GM19397 (cell line): ENCODE data around the gene SLC17A2.
A peak's percentile ranks its signal among the peaks of the same experiment; 100 is the strongest.
"Not testable (repeated sequence)": the region's sequence is repeated elsewhere in the genome, so short reads cannot be mapped to it uniquely, and the experiment has no call there.

Experiments used
- ATAC-seq: cut with Tn5 transposase; IDR thresholded peaks from one replicate; pipeline ENCODE4 v1.9.1; 2021; ENCODE audit warnings: mild to moderate bottlenecking, moderate library complexity; ENCODE audit not compliant: unreplicated experiment

Gene SLC17A2

DNA sequence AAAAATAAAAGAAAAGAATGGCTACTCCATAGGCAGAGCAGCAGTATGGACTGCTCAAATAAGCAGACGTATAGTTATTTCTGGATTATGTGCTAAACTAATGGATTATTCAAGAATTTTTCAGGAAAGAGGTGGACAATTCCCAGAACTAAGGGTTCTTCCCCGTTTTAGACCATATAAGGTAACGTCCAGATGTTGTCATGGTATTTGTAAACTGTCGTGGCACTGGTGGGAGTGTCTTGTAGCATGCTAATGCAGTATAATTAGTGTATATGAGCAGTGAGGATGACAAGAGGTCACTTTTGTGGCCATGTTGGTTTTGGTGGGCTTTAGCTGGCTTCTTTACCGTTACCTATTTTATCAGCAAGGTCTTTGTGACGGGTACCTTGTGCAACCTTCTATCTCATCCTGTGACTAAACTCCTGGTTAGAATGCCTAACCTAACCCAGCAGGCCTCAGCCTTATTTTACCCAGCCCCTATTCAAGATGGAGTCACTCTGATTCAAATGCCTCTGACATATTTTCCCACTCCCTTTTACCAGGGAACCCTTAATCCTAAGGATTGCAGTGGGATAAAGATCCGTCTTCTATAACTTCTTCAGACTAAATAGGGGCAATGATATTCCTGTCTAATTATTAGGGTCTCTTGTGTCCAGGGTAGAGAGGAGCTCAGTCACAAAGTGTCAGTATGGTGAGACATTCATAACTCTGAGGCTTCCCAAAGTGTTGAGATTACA is 21.0 kb upstream of the SLC17A2 start:
- ATAC-seq, result no peak

DNA sequence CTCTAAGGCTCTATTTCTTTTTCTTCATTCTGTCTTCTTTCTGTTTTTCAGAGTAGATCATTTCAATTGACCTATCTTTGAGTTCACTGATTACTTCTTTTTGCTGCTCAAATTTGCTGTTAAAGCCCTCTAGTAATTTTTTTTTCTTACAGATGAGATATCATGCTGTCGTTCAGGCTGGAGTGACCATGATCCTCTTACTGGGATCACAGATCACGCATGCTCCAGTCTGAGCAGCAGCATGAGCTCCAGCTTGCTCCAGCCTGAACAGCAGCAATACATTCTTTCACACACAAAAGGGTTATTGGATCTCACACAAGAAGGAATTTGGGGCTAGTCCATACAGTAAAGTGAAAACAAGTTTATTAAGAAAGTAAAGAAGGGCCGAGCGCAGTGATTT is 19.8 kb upstream of the SLC17A2 start:
- ATAC-seq, result no peak

DNA sequence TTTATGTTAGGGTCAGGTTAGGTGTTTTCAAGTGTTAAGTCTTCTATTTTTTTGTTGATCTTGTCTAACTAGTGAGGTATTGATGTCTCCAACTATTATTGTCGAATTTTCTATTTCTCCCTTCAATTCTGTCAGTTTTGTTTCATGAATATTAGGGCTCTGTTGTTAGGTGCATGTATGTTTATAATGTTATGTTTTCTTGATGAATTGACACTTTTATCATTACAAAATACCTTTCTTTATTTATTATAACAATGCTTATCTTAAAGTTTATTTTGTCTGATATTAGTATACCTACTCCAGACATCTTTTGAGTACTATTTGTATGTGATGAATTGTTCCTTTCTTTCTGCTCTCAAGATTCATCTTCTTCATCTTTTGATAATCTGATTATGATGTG is 19.2 kb upstream of the SLC17A2 start:
- ATAC-seq, result no peak

DNA sequence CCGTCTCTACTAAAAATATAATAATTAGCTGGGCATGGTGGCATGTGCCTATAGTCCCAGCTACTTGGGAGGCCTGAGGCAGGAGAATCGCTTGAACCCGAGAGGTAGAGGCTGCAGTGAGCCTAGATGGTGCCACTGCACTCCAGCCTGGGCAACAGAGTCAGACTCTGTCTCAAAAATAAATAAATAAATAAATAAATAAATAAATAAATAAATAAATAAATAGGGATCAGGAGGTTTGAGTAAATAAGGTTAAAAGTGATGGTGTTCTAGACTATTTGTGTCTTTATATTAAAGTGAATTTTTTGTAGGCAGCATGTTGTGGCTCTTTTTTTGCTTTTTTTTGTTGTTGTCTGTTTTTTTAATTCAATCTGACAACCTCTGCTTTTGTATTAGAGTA is 17.0 kb upstream of the SLC17A2 start:
- ATAC-seq, result not testable (repeated sequence)

DNA sequence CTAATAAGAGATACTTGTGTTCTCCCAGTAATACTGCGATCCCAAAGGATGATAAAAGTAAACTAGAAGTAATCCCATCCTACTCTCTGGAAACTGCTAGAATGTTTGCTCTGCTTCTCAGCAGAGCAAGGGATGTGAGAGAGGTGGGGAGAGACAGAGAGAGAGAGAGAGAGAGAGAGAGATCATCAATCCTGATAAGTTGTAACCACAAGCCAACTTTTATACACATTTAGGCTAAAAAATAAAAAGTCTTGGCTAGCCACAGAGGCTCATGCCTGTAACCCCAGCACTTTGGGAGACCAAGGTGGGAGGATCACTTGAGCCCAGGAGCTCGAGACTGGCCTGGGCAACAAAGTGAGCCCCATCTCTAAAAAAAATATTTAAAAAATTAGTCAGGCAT is 16.1 kb upstream of the SLC17A2 start:
- ATAC-seq, result no peak

DNA sequence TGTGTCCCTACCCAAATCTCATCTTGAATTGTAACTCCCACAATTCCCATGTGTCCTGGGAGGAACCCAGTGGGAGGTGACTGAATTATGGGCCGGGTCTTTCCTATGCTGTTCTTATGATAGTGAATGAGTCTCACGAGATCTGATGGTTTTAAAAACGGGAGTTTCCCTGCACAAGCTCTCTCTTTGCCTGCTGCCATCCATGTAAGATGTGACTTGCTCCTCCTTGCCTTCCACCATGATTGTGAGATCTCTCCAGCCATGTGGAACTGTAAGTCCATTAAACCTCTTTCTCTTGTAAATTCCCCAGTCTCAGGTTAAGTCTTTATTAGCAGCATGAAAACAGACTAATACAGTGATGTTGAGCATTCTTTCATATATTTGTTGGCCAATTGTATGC is 15.2 kb upstream of the SLC17A2 start:
- ATAC-seq, result not testable (repeated sequence)

DNA sequence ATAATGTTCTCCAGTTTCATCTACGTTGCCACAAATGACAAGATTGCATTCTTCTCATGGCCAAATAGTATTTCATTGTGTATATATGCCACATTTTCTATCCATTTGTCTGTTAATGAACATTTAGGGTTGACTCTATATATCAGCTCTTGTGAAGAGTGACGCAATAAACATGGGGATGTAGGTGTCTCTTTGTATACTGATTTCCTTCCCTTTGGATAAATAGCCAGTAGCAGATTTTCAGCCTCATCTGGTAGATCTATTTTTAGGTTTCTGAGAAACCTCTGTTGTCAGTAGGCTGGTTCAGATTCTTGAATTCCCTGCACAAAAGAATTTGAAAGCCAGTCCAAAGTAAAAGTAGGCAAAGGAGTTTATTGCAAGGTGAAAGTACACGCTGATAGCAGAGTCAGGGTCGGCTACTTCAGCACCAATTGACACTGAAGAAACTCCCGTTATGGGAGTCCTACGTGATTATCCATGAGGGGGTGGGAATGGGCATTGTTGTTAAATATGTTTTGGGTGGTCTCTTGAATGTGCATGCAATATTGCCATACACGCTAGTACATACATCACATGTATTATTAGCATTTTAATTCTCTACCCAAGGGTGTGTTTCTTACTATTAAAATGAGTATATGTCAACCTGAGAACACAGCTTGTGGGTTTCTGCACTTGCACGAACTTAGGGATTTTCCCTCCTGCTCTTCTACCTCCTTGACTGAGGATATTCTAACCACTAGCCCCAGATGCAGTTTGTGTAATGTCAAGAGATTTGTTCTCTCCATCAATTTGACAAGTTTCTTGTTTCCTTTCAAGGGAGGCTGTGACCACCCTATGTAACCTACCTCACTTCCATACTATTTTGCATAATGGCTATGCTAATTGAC is 14.4 kb upstream of the SLC17A2 start:
- peak; percentile 67 for ATAC-seq

DNA sequence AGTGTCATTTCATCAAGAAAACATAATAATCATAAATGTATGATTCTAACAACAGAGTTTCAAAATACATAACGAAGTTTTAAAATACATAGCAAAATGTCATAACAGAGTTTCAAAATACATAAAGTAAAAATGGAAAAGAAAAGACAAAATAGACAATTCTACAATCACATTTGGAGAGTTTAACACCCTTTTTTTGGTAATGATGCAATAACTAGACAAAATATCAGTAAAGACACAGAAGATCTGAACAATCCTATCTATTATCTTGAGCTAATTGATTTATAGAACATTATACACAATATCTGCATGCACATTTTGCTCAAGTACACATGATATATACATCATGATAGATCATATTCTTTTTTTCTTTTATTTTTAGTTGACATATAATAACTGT is 13.4 kb upstream of the SLC17A2 start:
- no peak for ATAC-seq

DNA sequence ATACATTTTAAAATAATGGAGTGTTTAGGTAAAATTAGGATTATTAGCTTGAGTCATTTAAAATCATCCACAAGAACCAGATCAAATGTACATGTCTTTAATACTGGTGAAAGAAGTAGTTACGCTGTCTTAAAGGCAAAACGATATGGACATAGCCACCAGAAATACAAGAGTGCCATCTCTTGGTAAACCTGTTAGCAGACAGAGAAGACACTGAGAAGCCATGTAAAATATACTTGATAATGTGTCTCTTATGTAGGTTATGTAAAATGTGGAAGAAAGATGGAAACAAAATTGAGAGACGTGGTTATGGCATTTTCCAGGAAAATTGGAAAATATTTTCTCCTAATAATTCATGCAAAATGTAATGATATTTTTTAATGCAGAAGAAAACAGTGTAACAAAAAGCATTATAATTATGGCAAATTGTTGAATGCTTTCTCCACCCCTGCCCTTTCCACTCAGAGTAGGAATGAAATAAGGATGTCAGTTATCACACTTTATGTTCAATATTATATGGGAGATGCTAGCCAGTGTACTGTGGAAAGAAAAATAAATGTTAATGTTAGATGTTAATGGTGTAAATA is 12.2 kb upstream of the SLC17A2 start:
- ATAC-seq, result no peak

DNA sequence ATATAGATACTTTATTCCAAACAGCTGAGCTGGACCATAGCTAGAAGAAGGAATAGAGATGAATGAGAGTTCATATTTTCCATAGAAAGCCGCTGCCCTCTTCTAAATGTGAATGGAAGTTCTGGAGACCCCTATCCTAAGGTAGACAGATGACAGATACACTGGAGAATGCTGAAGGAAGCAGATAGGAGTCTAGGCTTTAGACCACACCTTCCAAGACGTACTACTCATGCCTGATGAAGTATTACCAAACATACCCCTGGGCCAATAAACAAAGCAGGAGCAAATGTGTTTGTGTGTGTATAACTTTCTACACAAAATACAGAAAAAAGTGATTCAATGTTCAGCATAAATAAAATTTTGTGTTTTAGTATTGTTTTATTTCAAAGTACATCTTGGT is 9.1 kb upstream of the SLC17A2 start:
- ATAC-seq, result no peak

DNA sequence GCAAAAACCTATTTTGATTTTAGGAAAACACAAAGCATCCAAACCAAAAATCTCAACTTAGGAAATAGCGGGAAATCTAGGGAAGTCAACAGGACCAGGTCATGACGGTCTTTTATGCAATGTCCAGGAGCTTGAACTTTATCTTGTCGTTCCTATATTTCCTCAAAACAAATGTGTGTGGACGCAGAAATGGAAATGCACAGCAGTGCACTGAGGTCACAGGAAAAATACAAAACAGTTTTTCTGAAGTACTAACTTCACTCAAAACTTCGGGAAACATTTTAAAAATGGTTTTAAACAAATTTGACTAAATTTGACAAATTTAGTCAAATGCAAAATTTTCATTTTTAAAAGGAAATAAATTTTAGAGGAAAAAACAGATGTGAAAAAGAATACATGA is 5.5 kb upstream of the SLC17A2 start:
- ATAC-seq, result no peak

DNA sequence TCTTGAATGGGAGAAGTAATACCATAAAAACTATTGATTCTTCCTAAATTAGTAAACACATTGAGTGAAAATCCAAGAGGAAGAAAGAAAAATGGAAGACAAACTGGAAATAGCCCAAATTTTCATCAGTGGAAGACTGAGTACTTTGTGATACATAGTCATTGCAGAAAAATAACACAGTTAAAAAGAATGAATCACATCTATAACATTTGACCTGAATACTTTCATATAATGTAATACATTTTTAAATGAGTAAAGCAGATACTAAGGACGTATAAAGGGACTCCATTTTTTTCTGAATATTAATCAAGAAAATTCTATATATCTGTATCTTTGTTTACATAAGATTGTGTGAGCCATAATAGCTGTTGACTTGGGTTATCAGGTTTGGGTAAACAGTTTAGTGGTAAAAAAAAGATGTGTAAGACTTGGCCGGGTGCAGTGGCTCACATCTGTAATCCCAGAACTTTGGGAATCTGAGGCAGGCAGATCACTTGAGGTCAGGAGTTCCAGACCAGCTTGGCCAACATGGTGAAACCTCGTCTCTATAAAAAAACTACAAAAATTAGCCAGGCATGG is 4.3 kb upstream of the SLC17A2 start:
- ATAC-seq, result no peak

DNA sequence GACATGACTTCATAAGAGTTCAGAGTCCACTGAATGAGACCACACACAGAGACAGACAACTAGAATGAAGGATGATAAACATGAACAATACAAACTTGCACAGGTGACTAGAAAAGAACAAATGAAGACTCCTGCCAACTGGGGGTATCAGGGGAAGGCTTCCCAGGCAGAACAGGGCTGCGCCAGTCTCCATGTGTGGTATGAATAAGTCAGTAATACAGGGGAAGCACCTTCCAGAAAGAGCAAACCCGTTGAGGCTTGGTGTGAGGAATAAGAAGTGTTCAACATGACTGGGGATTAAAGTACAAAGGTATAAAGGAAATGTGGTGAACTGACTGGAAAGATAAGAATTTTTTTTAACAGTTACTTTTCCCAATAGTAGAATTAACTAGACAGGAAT is 3.7 kb upstream of the SLC17A2 start:
- no peak for ATAC-seq

DNA sequence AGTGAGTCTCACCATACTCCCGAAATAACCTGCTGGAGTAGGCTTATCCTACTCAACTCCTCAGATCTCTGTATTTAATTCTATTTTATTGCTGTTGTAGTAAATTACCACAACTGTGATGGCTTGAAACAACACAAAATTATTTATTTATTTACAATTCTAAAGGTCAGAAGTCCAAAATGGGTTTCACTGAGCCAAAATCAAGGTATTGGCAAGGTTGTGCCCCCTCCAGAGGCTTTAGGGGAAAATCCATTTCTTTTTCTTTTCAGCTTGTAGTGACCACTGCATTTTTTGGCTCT is 869 bp upstream of the SLC17A2 start:
- no peak for ATAC-seq

DNA sequence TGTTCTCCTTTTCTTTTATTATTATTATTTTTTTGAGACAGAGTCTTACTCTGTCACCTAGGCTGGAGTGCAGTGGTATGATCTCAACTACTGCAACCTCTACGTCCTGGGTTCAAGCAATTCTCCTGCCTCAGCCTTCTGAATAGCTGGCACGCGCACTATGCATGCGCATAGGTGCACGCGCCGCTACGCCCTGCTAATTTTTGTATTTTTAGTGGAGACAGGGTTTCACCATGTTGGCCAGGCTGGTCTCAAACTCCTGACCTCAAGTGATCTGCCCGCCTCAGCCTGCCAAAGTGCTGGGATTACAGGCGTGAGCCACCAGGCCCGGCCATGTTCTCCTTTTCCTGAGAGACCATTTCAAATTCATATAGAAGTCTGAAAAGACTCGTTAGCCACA is 706 bp downstream of the SLC17A2 start:
- not testable (repeated sequence) for ATAC-seq

DNA sequence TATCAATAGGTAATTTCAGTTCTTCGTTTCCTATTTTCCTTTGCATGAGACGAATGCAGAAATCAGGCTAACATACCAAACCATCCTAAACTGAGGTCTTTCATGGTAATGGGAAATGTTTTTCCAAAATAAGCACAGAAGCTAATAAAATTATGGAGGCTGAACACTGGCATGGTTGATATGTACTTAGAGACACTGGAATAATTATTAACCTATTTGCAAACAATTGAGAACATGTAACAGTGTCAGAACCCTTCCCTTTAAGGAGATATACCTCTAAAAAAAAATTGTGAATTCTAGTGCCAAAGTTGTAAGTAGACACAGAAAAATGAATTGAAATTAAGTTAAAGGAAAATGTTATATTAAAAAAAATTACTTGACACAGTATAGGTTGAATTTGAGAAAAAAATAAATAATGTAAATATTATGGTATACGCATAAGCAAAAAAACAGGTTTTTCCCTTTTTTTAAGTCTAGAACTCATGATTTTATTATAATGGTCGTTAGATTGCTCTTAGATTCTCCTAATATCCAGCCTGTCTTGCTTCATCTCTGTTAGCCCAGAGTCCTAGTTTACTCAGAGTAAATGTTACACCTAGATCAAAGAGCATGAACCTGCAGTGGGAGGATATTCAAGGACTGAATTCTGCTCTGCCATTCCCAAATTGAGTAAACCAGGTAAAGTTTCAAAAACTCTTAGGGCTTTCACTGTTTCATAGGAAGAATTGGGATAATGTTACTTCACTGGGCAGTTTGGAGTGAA is 1.7 kb downstream of the SLC17A2 start:
- ATAC-seq, result no peak

DNA sequence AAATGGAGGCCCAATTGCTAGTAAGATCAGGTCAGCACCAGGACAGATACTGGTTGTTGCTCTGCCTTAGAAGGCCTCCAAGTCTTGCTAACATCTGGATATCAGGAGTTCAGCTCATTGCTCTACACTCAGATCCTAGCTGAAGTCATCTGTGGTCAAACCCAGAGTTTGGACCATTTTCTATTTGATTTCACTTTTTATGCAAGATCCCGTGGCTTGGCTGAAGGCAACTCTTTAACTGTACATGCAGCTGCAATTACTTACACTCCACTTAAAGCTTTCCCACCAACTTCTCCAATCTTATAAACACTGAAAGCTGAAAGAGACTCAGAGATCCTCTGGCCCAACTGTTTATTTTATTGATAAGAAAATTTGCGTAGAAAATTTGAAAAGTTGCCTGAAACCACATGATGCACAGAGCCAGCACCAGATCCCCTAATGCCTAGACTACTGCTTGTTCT is 2.7 kb downstream of the SLC17A2 start:
- ATAC-seq, result no peak

DNA sequence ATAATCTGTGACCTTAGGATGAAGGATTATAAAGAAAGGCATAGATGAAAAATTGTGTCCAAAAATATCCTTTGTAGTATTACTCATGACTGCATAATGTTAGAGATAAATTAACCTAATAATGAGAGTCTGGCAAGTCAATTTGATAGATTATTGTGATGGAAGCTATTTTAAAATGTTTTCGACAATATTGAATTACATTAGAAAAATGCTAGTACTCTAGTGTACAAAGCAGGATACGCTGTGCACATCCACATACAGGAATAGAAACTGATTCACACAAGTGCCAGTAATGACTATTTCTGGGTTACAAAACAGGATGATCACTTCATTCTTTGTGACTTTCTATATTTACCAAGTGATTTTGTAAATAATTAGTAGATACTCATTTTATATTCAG is 3.3 kb downstream of the SLC17A2 start:
- ATAC-seq, result no peak

DNA sequence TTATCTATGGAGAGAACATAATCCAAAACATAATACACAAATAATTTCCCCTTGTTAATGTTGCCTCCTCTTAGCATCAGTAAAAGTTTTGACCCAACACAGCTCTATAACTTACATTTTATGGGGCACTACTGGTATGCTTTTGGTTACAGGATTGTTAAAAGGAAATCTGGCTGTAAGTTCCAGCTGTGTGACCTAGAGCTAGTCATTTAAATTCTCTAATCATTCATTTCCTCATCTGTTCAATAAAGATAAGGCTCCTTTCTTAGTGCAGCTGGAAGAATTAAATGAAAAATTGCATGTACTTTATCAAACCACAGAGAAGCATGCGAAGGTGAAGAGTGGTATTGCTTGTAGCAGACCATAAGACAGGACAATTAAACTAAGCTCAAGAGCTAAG is 4.6 kb downstream of the SLC17A2 start:
- ATAC-seq, result no peak

DNA sequence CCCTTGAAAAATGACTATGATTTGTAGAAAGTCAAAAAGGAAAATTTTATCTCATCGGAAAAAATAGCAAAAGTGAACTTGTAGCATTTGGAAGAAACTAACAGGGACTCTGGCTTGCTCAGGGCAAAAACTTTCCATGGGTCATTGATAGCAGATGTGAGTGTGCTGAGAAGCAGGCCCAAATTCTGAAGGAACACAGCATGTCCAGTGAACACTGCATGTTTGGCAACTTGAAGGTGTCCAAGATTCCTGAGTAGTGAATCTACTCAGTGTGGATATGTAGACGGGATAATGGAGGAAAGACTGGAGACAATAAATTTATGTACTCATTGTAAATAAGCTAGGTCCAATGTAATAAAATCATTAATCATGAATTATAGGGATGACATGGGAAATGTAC is 8.2 kb downstream of the SLC17A2 start:
- no peak for ATAC-seq
